ENCODE data around the gene LIN7A. TPM values are rescaled to one million over a fixed set of nuclear protein-coding genes. Genes with fewer than 3 reads are reported as not detected.
"Not testable (repeated sequence)": the region's sequence is repeated elsewhere in the genome, so short reads cannot be mapped to it uniquely, and the experiment has no call there.

Gene LIN7A
- total RNA-seq, 1 experiment from 2014 or later = 0.21 TPM

- no peak for DNase-seq (ENCODE audit: low spot score)
Observed at GRCh38 chr12:80920006-80920405, 17.7 kb downstream of the LIN7A start.

GRCh38 chr12:80917651-80918050 is 20.1 kb downstream of the LIN7A start:
- no peak for DNase-seq (ENCODE audit: low spot score)

- DNase-seq (ENCODE audit: low spot score) = no peak
Observed at GRCh38 chr12:80912901-80913770, 24.6 kb downstream of the LIN7A start.

GRCh38 chr12:80909370-80909769 is 28.4 kb downstream of the LIN7A start:
- DNase-seq (ENCODE audit: low spot score) = no peak

GRCh38 chr12:80902711-80903110 is 35.0 kb downstream of the LIN7A start:
- no peak for DNase-seq (ENCODE audit: low spot score)

GRCh38 chr12:80901661-80902060 is 36.1 kb downstream of the LIN7A start:
- no peak for DNase-seq (ENCODE audit: low spot score)

GRCh38 chr12:80895240-80895639 is 42.5 kb downstream of the LIN7A start:
- no peak for DNase-seq (ENCODE audit: low spot score)

- DNase-seq (ENCODE audit: low spot score) = no peak
Observed at GRCh38 chr12:80894179-80894578, 43.6 kb downstream of the LIN7A start.

- peak; percentile 3 for DNase-seq (ENCODE audit: low spot score)
Observed at GRCh38 chr12:80892597-80893445, 44.9 kb downstream of the LIN7A start.

- DNase-seq (ENCODE audit: low spot score) = no peak
Observed at GRCh38 chr12:80884651-80885050, 53.1 kb downstream of the LIN7A start.

GRCh38 chr12:80881106-80881505 is 56.6 kb downstream of the LIN7A start:
- no peak for DNase-seq (ENCODE audit: low spot score)

GRCh38 chr12:80878452-80878851 is 59.3 kb downstream of the LIN7A start:
- DNase-seq (ENCODE audit: low spot score) = not testable (repeated sequence)

GRCh38 chr12:80877721-80878265 is 59.9 kb downstream of the LIN7A start:
- DNase-seq (ENCODE audit: low spot score) = no peak

GRCh38 chr12:80872053-80872452 is 65.7 kb downstream of the LIN7A start:
- DNase-seq (ENCODE audit: low spot score) = no peak

GRCh38 chr12:80869264-80869663 is 68.5 kb downstream of the LIN7A start:
- no peak for DNase-seq (ENCODE audit: low spot score)

- no peak for DNase-seq (ENCODE audit: low spot score)
Observed at GRCh38 chr12:80868576-80868975, 69.2 kb downstream of the LIN7A start.

- no peak for DNase-seq (ENCODE audit: low spot score)
Observed at GRCh38 chr12:80867941-80868340, 69.8 kb downstream of the LIN7A start.

- DNase-seq (ENCODE audit: low spot score) = no peak
Observed at GRCh38 chr12:80864046-80864735, 73.5 kb downstream of the LIN7A start.

GRCh38 chr12:80862531-80862930 is 75.2 kb downstream of the LIN7A start:
- DNase-seq (ENCODE audit: low spot score) = no peak

- no peak for DNase-seq (ENCODE audit: low spot score)
Observed at GRCh38 chr12:80861641-80862378, 75.9 kb downstream of the LIN7A start.

- no peak for DNase-seq (ENCODE audit: low spot score)
Observed at GRCh38 chr12:80860928-80861327, 76.8 kb downstream of the LIN7A start.

Data from A172 (cell line).